Natural killer cell (primary cell): ENCODE measurements around the gene PRUNE2. TPM values are rescaled to one million over a fixed set of nuclear protein-coding genes. Genes with fewer than 3 reads are reported as not detected.

Experiments
- ATAC-seq, 3 donors: fragments of 150-1000 bp in 2 of 3; fragments of 200-7000 bp in 1 of 3; cut with Tn5 transposase; 1 replicate in 1 of 3; 2 replicates in 2 of 3; pipeline ENCODE4 v1.10.0; 2021; ENCODE audit warnings: mild to moderate bottlenecking in 2 of 3, moderate library complexity in 2 of 3
- DNase-seq, 2 donors: peaks; one replicate each; pipeline versions ENCODE4 v3.0.0 to v3.0.0-alpha.2; 2013 to 2021; ENCODE audit warnings: mixed read lengths in 1 of 2
- H3K27ac ChIP-seq: one replicate; pipeline ENCODE4 v1.5.1; 2013; ENCODE audit warnings: mild to moderate bottlenecking, low read length
- H3K27me3 ChIP-seq: one replicate; pipeline ENCODE4 v1.6.1; 2013; ENCODE audit warnings: low read length; ENCODE audit not compliant: control insufficient read depth, insufficient read depth
- H3K36me3 ChIP-seq: one replicate; pipeline ENCODE4 v1.6.1; 2013; ENCODE audit warnings: low read length; ENCODE audit not compliant: control insufficient read depth, insufficient read depth
- H3K4me1 ChIP-seq: one replicate; pipeline ENCODE4 v1.6.1; 2013; ENCODE audit warnings: low read length; ENCODE audit not compliant: control insufficient read depth, insufficient read depth
- H3K4me3 ChIP-seq: one replicate; pipeline ENCODE4 v1.5.1; 2013; ENCODE audit warnings: low read length
- H3K9me3 ChIP-seq: one replicate; pipeline ENCODE4 v1.6.1; 2013; ENCODE audit warnings: low read length; ENCODE audit not compliant: control insufficient read depth, insufficient read depth
- H3K27ac Mint-ChIP-seq, 2 donors: one replicate each; pipeline ENCODE4 v1.8.0; 2022; ENCODE audit warnings: mild to moderate bottlenecking in 2 of 2, mixed read lengths in 2 of 2, moderate library complexity in 1 of 2
- H3K27me3 Mint-ChIP-seq, 2 donors: one replicate each; pipeline ENCODE4 v1.8.0; 2022; ENCODE audit warnings: low read depth in 2 of 2, mixed read lengths in 2 of 2
- H3K36me3 Mint-ChIP-seq: one replicate; pipeline ENCODE4 v1.8.0; 2022; ENCODE audit warnings: mixed read lengths
- H3K4me1 Mint-ChIP-seq, 2 donors: one replicate each; pipeline ENCODE4 v1.8.0; 2022; ENCODE audit warnings: mixed read lengths in 2 of 2
- H3K4me3 Mint-ChIP-seq: one replicate; pipeline ENCODE4 v1.8.0; 2022; ENCODE audit warnings: mild to moderate bottlenecking, moderate library complexity, mixed read lengths
- H3K9me3 Mint-ChIP-seq, 2 donors: one replicate each; pipeline ENCODE4 v1.8.0; 2022; ENCODE audit warnings: mixed read lengths in 2 of 2
- CTCF ChIP-seq: fragments of 200-600 bp; IDR thresholded peaks from one replicate; pipeline ENCODE4 v1.8.0; 2022; ENCODE audit warnings: antibody characterized with exemption
- WGBS: methylation state at CpG from one replicate; pipeline ENCODE4 v1.1.7; 2013; ENCODE audit warnings: missing lambda C conversion rate; ENCODE audit not compliant: insufficient coverage; 5-methylcytosine and 5-hydroxymethylcytosine counted together
- intact Hi-C: fragments of 100-400 bp; cut with micrococcal nuclease; formaldehyde crosslinking; loops from one replicate; pipeline ENCODE4 v1.14.2; 2022
- total RNA-seq, 4 donors: library from RNA; stranded (reverse); fragments of 120-200 nt in 1 of 4; gene quantifications; one replicate each; pipeline versions ENCODE4 v1.2.3 to v1.2.4, GENCODE V29; 2013 to 2022

Gene PRUNE2
- total RNA-seq, 3 donors from 2014 or later (not counting 1 experiment from before 2014, with no cell fraction given): 0.43 to 0.45 TPM; not detected in 1

GRCh38 chr9:76634356-76635054 lies 271.4 kb downstream of the PRUNE2 start:
- no peak for TF ChIP-seq CTCF
- H3K9me3 ChIP-seq: no peaks in the 10 kb centered on the region
- DNase-seq (no peak), ATAC-seq (no peak)
- no peaks in the 10 kb centered on the region for H3K27me3 ChIP-seq
- no peaks in the 10 kb centered on the region for H3K36me3 ChIP-seq
- no CpG with 5 or more reads among the region's 1 CpG for WGBS
- no peak overlapping the region for H3K27ac Mint-ChIP-seq
- peaks cover 0 to 5% of the 10 kb centered on the region in 2 donors for H3K27me3 Mint-ChIP-seq
- intact Hi-C loops: no loop called here
- no peaks in the 10 kb centered on the region for H3K9me3 Mint-ChIP-seq
- no peak overlapping the region for H3K4me3 ChIP-seq
- H3K4me1 Mint-ChIP-seq: peaks cover 27 to 34% of the 10 kb centered on the region in 2 donors
- H3K36me3 Mint-ChIP-seq: no peaks in the 10 kb centered on the region
- H3K4me3 Mint-ChIP-seq: no peak overlapping the region
- no peak overlapping the region for H3K27ac ChIP-seq
- peaks cover 7% of the 10 kb centered on the region for H3K4me1 ChIP-seq

- Mint-ChIP-seq H3K4me1 (peaks cover 18 to 25% of the 10 kb centered on the region in 2 donors), H3K27ac (no peak overlapping the region), H3K9me3 (no peaks in the 10 kb centered on the region), H3K27me3 (peaks cover 0 to 2% of the 10 kb centered on the region in 2 donors), H3K4me3 (no peak overlapping the region), H3K36me3 (no peaks in the 10 kb centered on the region)
- no peak for TF ChIP-seq CTCF
- no peaks in the 10 kb centered on the region for H3K27me3 ChIP-seq
- 87% methylated on average over 2 of the region's 3 CpGs for WGBS
- no peak overlapping the region for H3K4me3 ChIP-seq
- H3K4me1 ChIP-seq: peaks cover 8% of the 10 kb centered on the region
- no peak overlapping the region for H3K27ac ChIP-seq
- H3K36me3 ChIP-seq: no peaks in the 10 kb centered on the region
- DNase-seq (no peak), ATAC-seq (no peak)
- H3K9me3 ChIP-seq: no peaks in the 10 kb centered on the region
- intact Hi-C loops: no loop called here
Measured at GRCh38 chr9:76630916-76631315, 275.0 kb downstream of the PRUNE2 start.

- no peaks in the 10 kb centered on the region for H3K9me3 ChIP-seq
- intact Hi-C loops: no loop called here
- peaks cover 0 to 2% of the 10 kb centered on the region in 2 donors for H3K27me3 Mint-ChIP-seq
- H3K36me3 ChIP-seq: no peaks in the 10 kb centered on the region
- 0% methylated on average over 1 of the region's 4 CpGs for WGBS
- DNase-seq: peak in 1 of 2 donors; percentile 4
- H3K4me3 ChIP-seq: no peak overlapping the region
- ATAC-seq: peak; percentile 57 to 75 (median 64)
- H3K27ac ChIP-seq: no peak overlapping the region
- no peaks in the 10 kb centered on the region for H3K9me3 Mint-ChIP-seq
- H3K4me1 Mint-ChIP-seq: peaks cover 18 to 25% of the 10 kb centered on the region in 2 donors
- no peaks in the 10 kb centered on the region for H3K27me3 ChIP-seq
- H3K4me3 Mint-ChIP-seq: peak overlapping the region; percentile 35
- peak overlapping the region in 1 of 2 donors; percentile 14 for H3K27ac Mint-ChIP-seq
- peaks cover 8% of the 10 kb centered on the region for H3K4me1 ChIP-seq
- TF ChIP-seq CTCF: no peak
- no peaks in the 10 kb centered on the region for H3K36me3 Mint-ChIP-seq
Measured at GRCh38 chr9:76629205-76629990, 276.5 kb downstream of the PRUNE2 start.
